Epithelial cell of proximal tubule (primary cell): ENCODE results near the gene PLXNA2. TPM values are rescaled to one million over a fixed set of nuclear protein-coding genes. Genes with fewer than 3 reads are reported as not detected.

Experiments
- DNase-seq: peaks from one replicate; pipeline ENCODE4 v3.0.0-alpha.2; 2011; ENCODE audit warnings: low read depth
- H3K4me3 ChIP-seq: 2 replicates; pipeline ENCODE4 v1.5.1; 2011; ENCODE audit warnings: low read depth, mild to moderate bottlenecking, low read length
- total RNA-seq: library from RNA; depleted of rRNA; stranded (reverse); fragments of >200 nt; gene quantifications from 2 replicates; pipeline ENCODE4 v1.2.3, GENCODE V29; 2015
- TF ChIP-seq, protein P1 (sequence below): conservative IDR thresholded peaks from 2 replicates; pipeline ENCODE4 v1.5.1; 2012; ENCODE audit warnings: low read depth, mild to moderate bottlenecking, low read length

The PLXNA2 gene
- total RNA-seq, 1 donor from 2014 or later, result 5.7 TPM

DNA sequence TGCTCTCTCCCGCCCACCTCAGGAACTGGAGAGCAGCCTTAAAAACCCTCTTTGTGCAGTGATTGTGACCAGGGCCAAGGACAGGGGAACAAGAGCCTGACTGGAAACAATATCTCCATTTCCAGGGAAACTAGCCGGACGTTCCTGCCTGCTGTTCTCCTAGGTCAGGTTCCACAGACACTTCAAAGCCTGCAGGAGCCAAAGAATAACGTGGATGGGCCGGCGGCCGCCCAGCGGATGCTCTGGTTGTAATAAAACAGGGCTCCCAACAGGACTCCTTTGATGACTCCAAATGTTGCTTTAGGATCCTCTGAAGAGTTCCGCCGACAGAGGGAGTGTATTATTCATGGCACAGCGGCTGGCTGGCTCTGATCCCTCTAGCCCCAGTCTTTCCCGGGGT lies 162.2 kb downstream of the PLXNA2 start:
- H3K4me3 ChIP-seq, result no peak overlapping the region
- TF ChIP-seq, protein P1, sequence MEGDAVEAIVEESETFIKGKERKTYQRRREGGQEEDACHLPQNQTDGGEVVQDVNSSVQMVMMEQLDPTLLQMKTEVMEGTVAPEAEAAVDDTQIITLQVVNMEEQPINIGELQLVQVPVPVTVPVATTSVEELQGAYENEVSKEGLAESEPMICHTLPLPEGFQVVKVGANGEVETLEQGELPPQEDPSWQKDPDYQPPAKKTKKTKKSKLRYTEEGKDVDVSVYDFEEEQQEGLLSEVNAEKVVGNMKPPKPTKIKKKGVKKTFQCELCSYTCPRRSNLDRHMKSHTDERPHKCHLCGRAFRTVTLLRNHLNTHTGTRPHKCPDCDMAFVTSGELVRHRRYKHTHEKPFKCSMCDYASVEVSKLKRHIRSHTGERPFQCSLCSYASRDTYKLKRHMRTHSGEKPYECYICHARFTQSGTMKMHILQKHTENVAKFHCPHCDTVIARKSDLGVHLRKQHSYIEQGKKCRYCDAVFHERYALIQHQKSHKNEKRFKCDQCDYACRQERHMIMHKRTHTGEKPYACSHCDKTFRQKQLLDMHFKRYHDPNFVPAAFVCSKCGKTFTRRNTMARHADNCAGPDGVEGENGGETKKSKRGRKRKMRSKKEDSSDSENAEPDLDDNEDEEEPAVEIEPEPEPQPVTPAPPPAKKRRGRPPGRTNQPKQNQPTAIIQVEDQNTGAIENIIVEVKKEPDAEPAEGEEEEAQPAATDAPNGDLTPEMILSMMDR, result no peak
- no peak for DNase-seq

- no peak overlapping the region for H3K4me3 ChIP-seq
- DNase-seq, result no peak
- TF ChIP-seq, protein P1, result no peak
These were observed 163.5 kb downstream of the PLXNA2 start for GRCh38 chr1:208080396-208081286.

DNA sequence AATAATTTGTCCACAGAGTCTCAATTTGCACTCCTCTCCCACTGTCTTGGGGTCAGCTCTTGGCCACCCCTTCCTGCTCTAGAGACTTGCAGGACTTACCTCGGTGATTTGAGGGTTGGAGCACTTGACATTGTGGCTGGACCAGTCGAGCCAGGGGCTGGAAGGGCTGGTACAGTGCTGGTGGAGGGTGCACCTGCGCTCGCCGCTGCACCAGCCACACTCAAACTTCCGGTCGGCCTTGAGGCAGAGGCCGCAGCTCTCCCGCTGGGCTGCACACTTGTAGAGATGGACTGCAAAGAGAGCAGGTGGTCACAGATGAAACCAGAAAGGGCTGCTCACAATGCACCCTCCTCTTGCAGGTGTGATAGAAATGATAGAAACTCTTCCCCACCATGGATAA lies 165.0 kb downstream of the PLXNA2 start:
- TF ChIP-seq, protein P1, result no peak
- no peak for DNase-seq

DNA sequence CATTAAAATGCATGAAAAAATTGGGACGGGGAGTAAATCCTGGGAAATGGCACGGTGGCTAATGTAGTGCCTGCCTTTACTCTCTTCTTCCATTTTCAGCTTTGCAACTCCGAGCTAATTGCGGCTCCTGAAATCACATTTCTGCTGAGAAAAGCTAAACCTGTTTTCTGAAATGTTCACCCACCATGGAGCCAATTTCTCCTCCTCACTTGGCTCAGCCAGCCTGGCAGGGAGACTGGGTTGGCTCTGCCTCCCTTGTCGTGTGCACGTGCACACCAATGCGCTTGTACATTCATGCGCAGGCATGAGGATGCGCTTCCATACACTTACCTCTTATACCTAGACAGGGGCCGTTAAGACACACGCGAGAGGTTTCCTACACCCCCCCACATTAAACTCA lies 165.4 kb downstream of the PLXNA2 start:
- no peak overlapping the region for H3K4me3 ChIP-seq
- TF ChIP-seq, protein P1, result no peak
- DNase-seq, result no peak

More for the DNA sequence above, 165.0 kb downstream of the PLXNA2 start:
- H3K4me3 ChIP-seq, result no peak overlapping the region

GRCh38 chr1:208077232-208078075 lies 166.7 kb downstream of the PLXNA2 start:
- TF ChIP-seq, protein P1, result no peak
- DNase-seq, result no peak
- H3K4me3 ChIP-seq, result no peak overlapping the region

DNA sequence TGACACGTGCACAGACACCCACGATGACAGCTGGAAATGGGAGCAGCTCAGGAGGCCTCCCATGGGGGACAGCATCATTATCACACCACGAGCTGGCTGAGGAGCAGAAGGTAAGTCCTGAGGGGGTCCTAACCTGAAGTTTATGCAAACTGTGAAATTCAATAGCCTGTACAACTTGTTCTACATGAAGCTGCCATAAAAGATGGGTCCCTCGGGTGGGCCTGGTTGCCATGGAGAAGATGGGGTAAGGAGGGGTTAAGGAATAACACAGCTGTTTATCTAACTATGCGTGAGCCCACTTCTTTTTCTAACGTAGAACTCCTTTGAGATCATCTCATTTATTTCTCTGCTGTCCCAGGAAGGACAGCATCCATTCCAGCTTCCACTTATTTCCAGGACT lies 169.8 kb downstream of the PLXNA2 start:
- TF ChIP-seq, protein P1, result no peak
- no peak for DNase-seq
- no peak overlapping the region for H3K4me3 ChIP-seq
